ENCODE measurements around the gene LY6G6D. TPM values are rescaled to one million over a fixed set of nuclear protein-coding genes. Genes with fewer than 3 reads are reported as not detected.

Gene LY6G6D
- total RNA-seq, 1 donor from 2014 or later = not detected

Other genes starting within 250 kb of the LY6G6D start
- 13.6 and 25.9 TPM in 2 replicates for gene MICB, start 217.2 kb upstream of the LY6G6D start, total RNA-seq
- not detected in 2 replicates for gene MCCD1, start 186.4 kb upstream of the LY6G6D start, total RNA-seq
- gene DDX39B, start 173.3 kb upstream of the LY6G6D start, total RNA-seq = 309 and 373 TPM in 2 replicates
- gene ATP6V1G2, start 168.7 kb upstream of the LY6G6D start, total RNA-seq = 0.49 and 0.94 TPM in 2 replicates
- gene NFKBIL1, start 167.7 kb upstream of the LY6G6D start, total RNA-seq = 18.3 and 27.2 TPM in 2 replicates
- gene LTA, start 143.1 kb upstream of the LY6G6D start, total RNA-seq = not detected in 2 replicates
- gene TNF, start 139.8 kb upstream of the LY6G6D start, total RNA-seq = 0.13 TPM in 1 of 2 replicates, not detected in the other
- 4.9 and 39.7 TPM in 2 replicates for gene LTB, start 132.9 kb upstream of the LY6G6D start, total RNA-seq
- gene LST1, start 129.1 kb upstream of the LY6G6D start, total RNA-seq = 0.32 and 0.57 TPM in 2 replicates
- not detected in 2 replicates for gene NCR3, start 122.3 kb upstream of the LY6G6D start, total RNA-seq
- not detected in 2 replicates for gene AIF1, start 100.1 kb upstream of the LY6G6D start, total RNA-seq
- gene PRRC2A, start 94.6 kb upstream of the LY6G6D start, total RNA-seq = 21.0 and 56.6 TPM in 2 replicates
- 83.2 and 204 TPM in 2 replicates for gene BAG6, start 62.7 kb upstream of the LY6G6D start, total RNA-seq
- gene APOM, start 59.5 kb upstream of the LY6G6D start, total RNA-seq = 0.16 and 0.25 TPM in 2 replicates
- gene C6orf47, start 54.6 kb upstream of the LY6G6D start, total RNA-seq = 18.5 and 21.6 TPM in 2 replicates
- 11.8 and 12.3 TPM in 2 replicates for gene GPANK1, start 50.4 kb upstream of the LY6G6D start, total RNA-seq
- gene CSNK2B, start 49.3 kb upstream of the LY6G6D start, total RNA-seq = 77.5 and 79.2 TPM in 2 replicates
- gene LY6G5B, start 45.4 kb upstream of the LY6G6D start, total RNA-seq = 1.1 and 5.3 TPM in 2 replicates
- gene LY6G5C, start 34.3 kb upstream of the LY6G6D start, total RNA-seq = 1.8 and 2.1 TPM in 2 replicates
- 48.6 and 84.4 TPM in 2 replicates for gene ABHD16A, start 12.0 kb upstream of the LY6G6D start, total RNA-seq
- gene LY6G6F, start 8.5 kb upstream of the LY6G6D start, total RNA-seq = not detected in 2 replicates
- not detected in 2 replicates for gene LY6G6C, start 6.4 kb downstream of the LY6G6D start, total RNA-seq
- not detected in 2 replicates for gene MPIG6B, start 8.0 kb downstream of the LY6G6D start, total RNA-seq
- 86.0 and 129 TPM in 2 replicates for gene DDAH2, start 14.0 kb downstream of the LY6G6D start, total RNA-seq
- gene CLIC1, start 21.2 kb downstream of the LY6G6D start, total RNA-seq = 347 and 730 TPM in 2 replicates
- 4.9 and 5.8 TPM in 2 replicates for gene MSH5, start 24.7 kb downstream of the LY6G6D start, total RNA-seq
- 1.3 and 2.9 TPM in 2 replicates for gene SAPCD1, start 47.3 kb downstream of the LY6G6D start, total RNA-seq
- 0.32 and 0.38 TPM in 2 replicates for gene VWA7, start 62.0 kb downstream of the LY6G6D start, total RNA-seq
- 40.8 and 104 TPM in 2 replicates for gene VARS1, start 80.4 kb downstream of the LY6G6D start, total RNA-seq
- 24.1 and 37.2 TPM in 2 replicates for gene LSM2, start 91.6 kb downstream of the LY6G6D start, total RNA-seq
- gene HSPA1L, start 99.9 kb downstream of the LY6G6D start, total RNA-seq = 0.81 and 1.8 TPM in 2 replicates
- gene HSPA1A, start 100.2 kb downstream of the LY6G6D start, total RNA-seq = 98.4 and 221 TPM in 2 replicates
- gene HSPA1B, start 112.4 kb downstream of the LY6G6D start, total RNA-seq = 64.1 and 91.7 TPM in 2 replicates
- 52.0 and 59.4 TPM in 2 replicates for gene NEU1, start 147.5 kb downstream of the LY6G6D start, total RNA-seq
- 0.06 and 0.49 TPM in 2 replicates for gene SLC44A4, start 163.6 kb downstream of the LY6G6D start, total RNA-seq
- gene EHMT2, start 182.3 kb downstream of the LY6G6D start, total RNA-seq = 28.7 and 52.4 TPM in 2 replicates
- gene ZBTB12, start 186.7 kb downstream of the LY6G6D start, total RNA-seq = 1.1 and 5.7 TPM in 2 replicates
- not detected in 2 replicates for gene C2, start 212.4 kb downstream of the LY6G6D start, total RNA-seq
- gene CFB, start 230.7 kb downstream of the LY6G6D start, total RNA-seq = 0.97 and 2.5 TPM in 2 replicates
- 76.4 and 90.9 TPM in 2 replicates for gene NELFE, start 243.6 kb downstream of the LY6G6D start, total RNA-seq
- gene SKIC2, start 243.8 kb downstream of the LY6G6D start, total RNA-seq = 32.7 and 40.9 TPM in 2 replicates